Measurements from ENCODE around the gene GSTM4. TPM values are rescaled to one million over a fixed set of nuclear protein-coding genes. Genes with fewer than 3 reads are reported as not detected.

Gene GSTM4
- total RNA-seq, 1 donor from 2014 or later: 37.3 TPM

GRCh38 chr1:109634771-109635750 is 20.8 kb upstream of the GSTM4 start:
- intact Hi-C loops (cut with DNase I): loop anchor here (5.0 kb wide), 1 partner anchor 88 kb away; the partner anchor contains the start of gene GNAI3
- DNase-seq (no peak), ATAC-seq (ENCODE audit: poor library complexity) (no peak)

DNA sequence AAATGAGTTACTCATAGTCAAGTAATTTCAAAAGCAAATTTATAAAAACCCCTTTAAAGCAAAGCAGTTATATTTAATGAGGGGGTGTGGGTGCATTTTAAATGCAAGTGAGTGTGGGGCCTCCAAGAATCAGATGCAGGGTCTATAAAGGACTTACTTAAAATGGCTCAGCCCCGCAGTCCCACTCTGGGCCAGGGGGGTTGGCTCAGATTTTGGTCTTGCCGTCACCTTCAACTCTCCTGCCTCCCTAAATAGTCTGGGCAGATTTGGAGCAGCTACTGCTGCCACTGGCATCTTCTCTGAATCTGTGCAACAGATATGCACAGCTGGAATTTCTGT is 20.1 kb upstream of the GSTM4 start:
- DNase-seq (no peak), ATAC-seq (ENCODE audit: poor library complexity) (no peak)
- intact Hi-C loops (cut with DNase I): no loop called here

DNA sequence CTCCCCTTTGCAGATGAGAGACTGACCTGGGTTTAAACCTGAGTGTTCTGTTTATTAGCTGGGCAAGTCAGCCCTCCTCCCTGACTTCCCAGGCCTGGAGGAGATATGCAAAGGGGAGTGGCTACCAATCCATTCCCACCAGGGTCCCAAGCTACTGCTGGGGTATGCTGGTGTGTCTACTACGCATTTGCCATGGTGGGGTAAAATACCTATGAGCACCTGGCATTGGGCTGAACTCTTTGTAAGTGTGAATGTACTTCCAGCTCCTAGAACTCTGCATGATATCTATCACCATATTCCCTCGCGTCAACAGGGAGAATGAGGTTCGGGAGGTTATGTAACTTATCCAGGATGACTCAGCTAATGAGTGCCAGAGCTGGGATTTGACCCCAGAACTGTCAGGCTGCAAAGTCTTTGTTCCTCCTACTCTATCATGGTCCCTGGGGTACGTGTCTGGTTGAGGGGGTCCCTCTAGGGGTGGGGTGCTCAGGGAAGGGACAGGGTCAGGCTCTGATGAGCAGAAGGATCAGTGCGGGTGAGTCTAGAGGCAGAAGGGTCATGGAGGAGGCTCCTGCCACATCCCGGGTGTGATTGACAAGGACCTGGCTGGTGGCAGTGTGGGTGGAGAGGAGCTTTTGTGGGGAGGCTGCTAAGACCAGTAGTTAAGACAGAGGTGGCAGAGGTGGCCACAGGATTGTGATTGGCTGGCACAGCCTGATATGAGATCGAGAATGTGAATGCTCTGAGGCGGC is 19.5 kb upstream of the GSTM4 start:
- no peak for DNase-seq
- ATAC-seq (ENCODE audit: poor library complexity): peak; percentile 59
- intact Hi-C loops (cut with DNase I): no loop called here

GRCh38 chr1:109637446-109637845 is 18.5 kb upstream of the GSTM4 start:
- intact Hi-C loops (cut with DNase I): no loop called here
- ATAC-seq (ENCODE audit: poor library complexity): no peak
- DNase-seq: no peak

GRCh38 chr1:109639063-109639840 is 16.6 kb upstream of the GSTM4 start:
- DNase-seq: no peak
- intact Hi-C loops (cut with DNase I): no loop called here
- ATAC-seq (ENCODE audit: poor library complexity): no peak

- DNase-seq (no peak), ATAC-seq (ENCODE audit: poor library complexity) (no peak)
Measured at GRCh38 chr1:109639841-109640184, 16.1 kb upstream of the GSTM4 start.

GRCh38 chr1:109640285-109640865 is 15.5 kb upstream of the GSTM4 start:
- intact Hi-C loops (cut with DNase I): loop anchor here (1.0 kb wide), 1 partner anchor 133 kb away; no protein-coding TSS in a partner anchor
- ATAC-seq (ENCODE audit: poor library complexity) (peak; percentile 60), DNase-seq (peak; percentile 92)

More at GRCh38 chr1:109639841-109640184, 16.1 kb upstream of the GSTM4 start:
- intact Hi-C loops (cut with DNase I): loop anchor here (1.0 kb wide), 1 partner anchor 133 kb away; no protein-coding TSS in a partner anchor

DNA sequence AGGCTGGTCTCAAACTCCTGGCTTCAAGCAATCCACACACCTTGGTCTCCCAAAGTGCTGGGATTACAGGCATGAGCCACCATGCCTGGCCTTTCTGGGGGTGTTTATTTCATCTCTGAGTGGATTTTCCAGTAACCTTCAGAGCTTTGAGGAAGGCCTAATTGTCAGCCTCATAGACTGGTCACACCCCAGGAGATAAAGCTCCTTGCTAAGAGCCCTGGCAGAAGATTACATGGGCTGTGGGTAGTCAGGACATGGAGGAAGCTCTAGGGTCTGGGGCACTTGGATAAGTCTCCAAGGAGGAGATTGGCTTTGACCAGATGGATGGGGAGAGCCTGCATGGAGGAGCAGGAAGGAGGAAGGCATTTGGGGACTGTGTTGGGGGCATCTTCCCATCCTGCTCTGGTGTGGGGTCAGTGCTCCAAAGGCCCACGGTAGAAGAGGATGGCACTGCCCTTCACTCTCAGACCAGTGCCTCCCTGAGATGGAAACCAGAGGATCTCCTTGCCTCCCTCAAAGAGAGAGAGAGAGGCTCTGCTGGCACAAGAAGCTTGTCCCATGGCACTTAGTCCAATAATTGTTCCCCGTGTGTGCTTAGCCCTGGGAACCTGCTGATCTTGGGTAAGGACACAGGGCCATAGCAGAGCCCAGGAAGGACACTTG is 14.7 kb upstream of the GSTM4 start:
- ATAC-seq (ENCODE audit: poor library complexity) (no peak), DNase-seq (no peak)
- intact Hi-C loops (cut with DNase I): no loop called here

GRCh38 chr1:109641861-109642260 is 14.0 kb upstream of the GSTM4 start:
- no peak for ATAC-seq (ENCODE audit: poor library complexity)
- intact Hi-C loops (cut with DNase I): no loop called here
- DNase-seq: no peak

- DNase-seq (no peak), ATAC-seq (ENCODE audit: poor library complexity) (no peak)
- intact Hi-C loops (cut with DNase I): no loop called here
Measured at GRCh38 chr1:109642626-109643025, 13.3 kb upstream of the GSTM4 start.

DNA sequence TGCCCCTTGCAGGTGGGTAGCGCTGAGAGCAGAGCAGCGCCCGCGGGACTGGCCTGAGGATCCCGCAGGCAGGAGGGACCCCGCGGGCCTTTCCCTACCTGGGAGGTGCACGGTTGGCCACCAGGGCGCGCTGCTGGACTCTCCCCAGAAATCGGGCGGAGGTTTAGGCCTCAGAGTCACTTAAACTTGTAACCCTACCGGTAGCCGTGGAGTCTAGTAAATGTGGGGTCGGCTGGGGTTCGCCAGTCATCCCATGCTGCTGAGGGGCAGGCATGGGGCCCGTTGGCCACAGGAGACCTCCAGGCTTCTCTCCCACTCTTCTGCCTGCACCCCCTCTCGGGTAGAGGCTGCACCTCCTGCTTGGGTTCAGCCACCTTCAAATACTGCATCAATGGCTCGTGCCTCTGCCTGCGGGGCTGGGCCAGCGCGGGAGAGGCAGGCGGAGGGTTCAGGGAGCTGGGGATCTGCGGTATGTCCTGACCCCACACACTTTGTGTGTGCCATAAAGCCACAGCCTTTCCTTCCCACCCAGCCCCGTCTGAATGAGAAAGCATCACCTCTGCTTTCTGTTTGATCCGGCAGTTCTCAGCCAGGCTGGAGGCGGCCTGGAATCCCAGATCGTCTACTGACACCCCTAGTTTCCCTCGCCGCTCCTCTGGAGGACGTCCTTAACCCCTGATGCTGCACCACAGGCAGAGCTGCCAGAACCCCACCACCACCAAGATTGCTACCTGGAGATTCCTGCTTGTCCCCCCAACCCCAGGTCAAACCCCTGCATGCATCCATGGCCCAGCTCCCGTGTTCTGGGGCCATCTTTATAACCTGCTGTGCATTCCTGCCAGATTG is 12.3 kb upstream of the GSTM4 start:
- peak; percentile 91 for DNase-seq
- peak; percentile 92 for ATAC-seq (ENCODE audit: poor library complexity)
- intact Hi-C loops (cut with DNase I): no loop called here

DNA sequence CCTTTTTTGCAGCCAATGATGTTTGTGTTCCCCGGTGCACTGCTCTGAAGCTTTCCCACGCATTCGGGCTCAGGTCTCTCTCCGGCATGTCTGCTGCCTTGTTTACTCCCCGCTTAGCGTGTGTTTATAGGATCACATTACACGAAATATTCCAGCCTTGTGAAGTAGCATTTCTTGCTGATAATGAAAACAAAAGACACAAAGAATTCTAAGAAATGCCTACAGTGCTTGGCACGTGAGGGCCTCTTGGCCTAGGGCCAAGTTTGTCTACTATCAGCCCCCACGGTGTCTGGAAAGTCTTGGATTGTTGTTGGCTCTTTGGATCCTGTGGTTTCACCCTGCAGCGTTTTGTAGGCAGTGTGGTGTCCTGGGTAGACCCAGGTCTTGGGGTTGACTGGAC is 11.2 kb upstream of the GSTM4 start:
- no peak for DNase-seq
- no peak for ATAC-seq (ENCODE audit: poor library complexity)
- intact Hi-C loops (cut with DNase I): no loop called here

GRCh38 chr1:109649491-109649914 is 6.4 kb upstream of the GSTM4 start:
- ATAC-seq (ENCODE audit: poor library complexity) (peak; percentile 48), DNase-seq (no peak)
- intact Hi-C loops (cut with DNase I): no loop called here

GRCh38 chr1:109650609-109651008 is 5.3 kb upstream of the GSTM4 start:
- no peak for ATAC-seq (ENCODE audit: poor library complexity)
- intact Hi-C loops (cut with DNase I): no loop called here

GRCh38 chr1:109652402-109652801 is 3.5 kb upstream of the GSTM4 start:
- ATAC-seq (ENCODE audit: poor library complexity) (no peak), DNase-seq (no peak)
- intact Hi-C loops (cut with DNase I): no loop called here

More at GRCh38 chr1:109650609-109651008, 5.3 kb upstream of the GSTM4 start:
- DNase-seq: no peak

DNA sequence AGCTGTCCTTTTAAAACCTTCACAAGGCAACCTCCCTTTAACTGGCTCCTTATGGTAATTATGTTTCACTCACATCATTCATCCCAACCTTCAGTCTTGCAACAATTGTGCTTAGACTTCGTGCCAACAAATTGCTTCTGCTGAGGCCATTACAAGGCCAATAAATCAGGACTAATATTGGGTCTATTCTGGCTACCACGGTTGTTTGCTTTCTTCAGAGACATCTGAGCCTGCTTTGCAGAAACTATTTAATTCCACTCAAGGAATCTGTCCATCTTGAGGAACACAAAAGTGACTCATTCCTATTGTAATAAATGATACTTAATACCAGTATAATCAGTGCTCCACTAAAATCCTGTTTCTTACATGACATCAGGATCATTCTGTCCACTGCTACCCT is 2.6 kb upstream of the GSTM4 start:
- intact Hi-C loops (cut with DNase I): no loop called here
- DNase-seq: no peak
- ATAC-seq (ENCODE audit: poor library complexity): no peak

GRCh38 chr1:109654519-109654918 is 1.4 kb upstream of the GSTM4 start:
- ATAC-seq (ENCODE audit: poor library complexity) (no peak), DNase-seq (no peak)
- intact Hi-C loops (cut with DNase I): no loop called here

Measured in Right ventricle myocardium superior (tissue), 1 donor.